Measurements from ENCODE around the gene YWHAH.

DNA sequence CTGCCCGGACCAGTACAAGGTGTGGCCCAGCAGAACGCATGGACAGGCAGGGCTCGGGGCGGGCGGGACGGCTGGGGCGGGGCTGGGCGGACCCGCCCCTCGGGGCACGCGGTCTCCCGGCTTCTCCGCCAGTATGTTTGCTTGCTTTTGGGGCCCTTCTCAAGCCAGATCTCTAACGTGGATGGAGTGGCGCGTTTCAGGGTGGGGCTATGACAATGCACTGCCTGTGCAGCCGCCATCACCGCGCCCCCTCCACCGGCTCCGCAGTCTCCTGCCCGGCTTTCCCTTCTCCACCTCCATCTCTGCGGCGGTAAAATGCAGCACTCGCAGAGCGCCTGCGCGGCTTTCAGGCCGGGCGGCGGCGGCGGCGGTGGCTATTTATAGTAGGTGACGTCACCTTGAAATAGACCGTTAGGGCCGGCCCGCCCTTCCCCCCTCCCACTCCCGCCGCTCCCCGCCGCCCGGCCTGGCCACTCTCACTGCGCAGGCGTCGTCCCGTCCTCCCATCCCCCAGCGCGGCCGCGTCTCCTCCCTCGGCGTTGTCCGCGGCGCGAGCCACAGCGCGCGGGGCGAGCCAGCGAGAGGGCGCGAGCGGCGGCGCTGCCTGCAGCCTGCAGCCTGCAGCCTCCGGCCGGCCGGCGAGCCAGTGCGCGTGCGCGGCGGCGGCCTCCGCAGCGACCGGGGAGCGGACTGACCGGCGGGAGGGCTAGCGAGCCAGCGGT lies at the start of gene YWHAH:
- no peak for TF ChIP-seq EZH2 (IDR thresholded peaks at IDR 0.05; ENCODE audit: borderline replicate concordance)
- TF ChIP-seq, protein P1, sequence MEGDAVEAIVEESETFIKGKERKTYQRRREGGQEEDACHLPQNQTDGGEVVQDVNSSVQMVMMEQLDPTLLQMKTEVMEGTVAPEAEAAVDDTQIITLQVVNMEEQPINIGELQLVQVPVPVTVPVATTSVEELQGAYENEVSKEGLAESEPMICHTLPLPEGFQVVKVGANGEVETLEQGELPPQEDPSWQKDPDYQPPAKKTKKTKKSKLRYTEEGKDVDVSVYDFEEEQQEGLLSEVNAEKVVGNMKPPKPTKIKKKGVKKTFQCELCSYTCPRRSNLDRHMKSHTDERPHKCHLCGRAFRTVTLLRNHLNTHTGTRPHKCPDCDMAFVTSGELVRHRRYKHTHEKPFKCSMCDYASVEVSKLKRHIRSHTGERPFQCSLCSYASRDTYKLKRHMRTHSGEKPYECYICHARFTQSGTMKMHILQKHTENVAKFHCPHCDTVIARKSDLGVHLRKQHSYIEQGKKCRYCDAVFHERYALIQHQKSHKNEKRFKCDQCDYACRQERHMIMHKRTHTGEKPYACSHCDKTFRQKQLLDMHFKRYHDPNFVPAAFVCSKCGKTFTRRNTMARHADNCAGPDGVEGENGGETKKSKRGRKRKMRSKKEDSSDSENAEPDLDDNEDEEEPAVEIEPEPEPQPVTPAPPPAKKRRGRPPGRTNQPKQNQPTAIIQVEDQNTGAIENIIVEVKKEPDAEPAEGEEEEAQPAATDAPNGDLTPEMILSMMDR (IDR thresholded peaks at IDR 0.05; ENCODE audit: poor library complexity), result no peak
